ENCODE measurements around the gene MYB.

DNA sequence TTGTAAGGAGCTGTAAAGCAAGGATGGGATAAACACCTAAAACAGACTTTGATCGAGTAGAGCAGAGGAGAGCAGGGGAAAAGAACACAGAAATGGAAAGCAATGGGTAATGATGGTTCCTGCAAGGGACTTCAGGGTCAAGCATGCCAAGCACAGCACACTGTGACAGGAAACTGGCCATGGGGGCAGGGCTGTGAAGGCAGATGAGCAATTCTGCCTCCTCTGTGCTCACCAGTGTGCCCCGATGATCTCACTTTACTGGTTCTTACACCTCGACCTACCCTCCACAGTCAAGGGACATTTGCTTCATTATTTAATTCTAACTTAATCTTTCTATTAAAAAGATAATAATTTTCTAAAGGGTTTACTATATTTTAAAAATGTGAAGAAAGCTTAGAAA, 21.6 kb upstream of the MYB start:
- TF ChIP-seq, protein P1, sequence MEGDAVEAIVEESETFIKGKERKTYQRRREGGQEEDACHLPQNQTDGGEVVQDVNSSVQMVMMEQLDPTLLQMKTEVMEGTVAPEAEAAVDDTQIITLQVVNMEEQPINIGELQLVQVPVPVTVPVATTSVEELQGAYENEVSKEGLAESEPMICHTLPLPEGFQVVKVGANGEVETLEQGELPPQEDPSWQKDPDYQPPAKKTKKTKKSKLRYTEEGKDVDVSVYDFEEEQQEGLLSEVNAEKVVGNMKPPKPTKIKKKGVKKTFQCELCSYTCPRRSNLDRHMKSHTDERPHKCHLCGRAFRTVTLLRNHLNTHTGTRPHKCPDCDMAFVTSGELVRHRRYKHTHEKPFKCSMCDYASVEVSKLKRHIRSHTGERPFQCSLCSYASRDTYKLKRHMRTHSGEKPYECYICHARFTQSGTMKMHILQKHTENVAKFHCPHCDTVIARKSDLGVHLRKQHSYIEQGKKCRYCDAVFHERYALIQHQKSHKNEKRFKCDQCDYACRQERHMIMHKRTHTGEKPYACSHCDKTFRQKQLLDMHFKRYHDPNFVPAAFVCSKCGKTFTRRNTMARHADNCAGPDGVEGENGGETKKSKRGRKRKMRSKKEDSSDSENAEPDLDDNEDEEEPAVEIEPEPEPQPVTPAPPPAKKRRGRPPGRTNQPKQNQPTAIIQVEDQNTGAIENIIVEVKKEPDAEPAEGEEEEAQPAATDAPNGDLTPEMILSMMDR (conservative IDR thresholded peaks at IDR 0.05), result no peak
- no peak for TF ChIP-seq ZFX (IDR thresholded peaks at IDR 0.05)
